Measurements from ENCODE around the gene CTDSP1. TPM values are rescaled to one million over a fixed set of nuclear protein-coding genes. Genes with fewer than 3 reads are reported as not detected.

The CTDSP1 gene, protein sequence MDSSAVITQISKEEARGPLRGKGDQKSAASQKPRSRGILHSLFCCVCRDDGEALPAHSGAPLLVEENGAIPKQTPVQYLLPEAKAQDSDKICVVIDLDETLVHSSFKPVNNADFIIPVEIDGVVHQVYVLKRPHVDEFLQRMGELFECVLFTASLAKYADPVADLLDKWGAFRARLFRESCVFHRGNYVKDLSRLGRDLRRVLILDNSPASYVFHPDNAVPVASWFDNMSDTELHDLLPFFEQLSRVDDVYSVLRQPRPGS
- total RNA-seq (100 to 1,000 TPM; 114 to 184 (median 163) TPM), polyA plus RNA-seq (100 to 1,000 TPM in 1 of 3 donors, 10 to 100 TPM in 2; 65.6 to 114 (median 72.4) TPM)
- long read RNA-seq, donor 1, transcript CTDSP1-201 (7 exons, 2,638 nt), result major isoform, 12 of 30 reads
- long read RNA-seq, donor 1, partial matches to known transcripts, result 0 of 30 reads
- long read RNA-seq, donor 1, other reads (novel, unspliced or antisense), result 15 of 30 reads
- long read RNA-seq, donor 2, transcript CTDSP1-201 (7 exons, 2,638 nt), result major isoform, 10 of 25 reads
- long read RNA-seq, donor 2, partial matches to known transcripts, result 0 of 25 reads
- long read RNA-seq, donor 2, other reads (novel, unspliced or antisense), result 15 of 25 reads

DNA sequence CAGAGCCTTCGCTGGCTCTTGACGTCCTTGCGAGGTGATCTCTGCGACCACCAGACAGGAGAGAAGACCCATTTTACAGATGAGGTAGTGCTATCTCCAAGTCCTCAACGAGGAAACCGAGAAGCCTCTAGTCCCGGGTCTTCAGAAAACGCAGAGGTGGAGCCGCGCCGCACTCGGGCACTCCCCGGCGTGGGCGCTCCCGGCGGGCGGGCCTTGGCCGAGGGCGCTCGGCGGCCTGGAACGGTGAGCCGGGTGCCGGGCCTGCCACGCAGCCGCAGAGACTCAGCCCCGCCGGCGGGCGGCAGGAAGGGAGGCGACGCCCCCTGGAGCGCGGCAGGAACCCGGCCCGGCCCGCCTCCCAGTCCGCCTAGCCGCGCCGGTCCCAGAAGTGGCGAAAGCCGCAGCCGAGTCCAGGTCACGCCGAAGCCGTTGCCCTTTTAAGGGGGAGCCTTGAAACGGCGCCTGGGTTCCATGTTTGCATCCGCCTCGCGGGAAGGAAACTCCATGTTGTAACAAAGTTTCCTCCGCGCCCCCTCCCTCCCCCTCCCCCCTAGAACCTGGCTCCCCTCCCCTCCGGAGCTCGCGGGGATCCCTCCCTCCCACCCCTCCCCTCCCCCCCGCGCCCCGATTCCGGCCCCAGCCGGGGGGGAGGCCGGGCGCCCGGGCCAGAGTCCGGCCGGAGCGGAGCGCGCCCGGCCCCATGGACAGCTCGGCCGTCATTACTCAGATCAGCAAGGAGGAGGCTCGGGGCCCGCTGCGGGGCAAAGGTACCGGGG, at the start of gene CTDSP1:
TSS of gene CTDSP1 (plus strand) at position 478 of the 776 bp plus-strand sequence. CDS start at position 701, 223 bp downstream.
- intact Hi-C loops (cut with DNase I; ENCODE audit: low total_unique reads), result loop anchor here (10.0 kb wide), 2 partner anchors 105 to 165 kb away; partner anchors contain the start of genes CNOT9, TMBIM1 and USP37
- Histone ChIP-seq H3K27ac (peak within 1 kb of the TSS; percentile 90 to 100 (median 99)), H3K4me1 (peaks cover 20 to 92% (median 83%) of the 10 kb centered on the region in 6 donors), H3K36me3 (peaks cover 0 to 47% (median 33%) of the 10 kb centered on the region in 6 donors), H3K9me3 (no peaks in the 10 kb centered on the region), H3K27me3 (replicated peaks in 1 of 7) (no peaks in the 10 kb centered on the region), H3K4me3 (peak within 1 kb of the TSS; percentile 74 to 99 (median 96))
- TF ChIP-seq, protein P1, sequence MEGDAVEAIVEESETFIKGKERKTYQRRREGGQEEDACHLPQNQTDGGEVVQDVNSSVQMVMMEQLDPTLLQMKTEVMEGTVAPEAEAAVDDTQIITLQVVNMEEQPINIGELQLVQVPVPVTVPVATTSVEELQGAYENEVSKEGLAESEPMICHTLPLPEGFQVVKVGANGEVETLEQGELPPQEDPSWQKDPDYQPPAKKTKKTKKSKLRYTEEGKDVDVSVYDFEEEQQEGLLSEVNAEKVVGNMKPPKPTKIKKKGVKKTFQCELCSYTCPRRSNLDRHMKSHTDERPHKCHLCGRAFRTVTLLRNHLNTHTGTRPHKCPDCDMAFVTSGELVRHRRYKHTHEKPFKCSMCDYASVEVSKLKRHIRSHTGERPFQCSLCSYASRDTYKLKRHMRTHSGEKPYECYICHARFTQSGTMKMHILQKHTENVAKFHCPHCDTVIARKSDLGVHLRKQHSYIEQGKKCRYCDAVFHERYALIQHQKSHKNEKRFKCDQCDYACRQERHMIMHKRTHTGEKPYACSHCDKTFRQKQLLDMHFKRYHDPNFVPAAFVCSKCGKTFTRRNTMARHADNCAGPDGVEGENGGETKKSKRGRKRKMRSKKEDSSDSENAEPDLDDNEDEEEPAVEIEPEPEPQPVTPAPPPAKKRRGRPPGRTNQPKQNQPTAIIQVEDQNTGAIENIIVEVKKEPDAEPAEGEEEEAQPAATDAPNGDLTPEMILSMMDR (IDR thresholded peaks at IDR 0.05 in 8 of 11, conservative IDR thresholded peaks at IDR 0.05 in 3 of 11), result peak in 2 of 11 experiments; percentile 50 to 52
- TF ChIP-seq POLR2AphosphoS5 (IDR thresholded peaks at IDR 0.05), result peak; percentile 92 to 94 (median 93)
- TF ChIP-seq POLR2A (IDR thresholded peaks at IDR 0.05), result no peak
- DNase-seq, result peak; percentile 99
- WGBS, 5 donors, result 0 to 1% (median 0%) methylated on average over 34 to 76 of the region's 78 CpGs

DNA sequence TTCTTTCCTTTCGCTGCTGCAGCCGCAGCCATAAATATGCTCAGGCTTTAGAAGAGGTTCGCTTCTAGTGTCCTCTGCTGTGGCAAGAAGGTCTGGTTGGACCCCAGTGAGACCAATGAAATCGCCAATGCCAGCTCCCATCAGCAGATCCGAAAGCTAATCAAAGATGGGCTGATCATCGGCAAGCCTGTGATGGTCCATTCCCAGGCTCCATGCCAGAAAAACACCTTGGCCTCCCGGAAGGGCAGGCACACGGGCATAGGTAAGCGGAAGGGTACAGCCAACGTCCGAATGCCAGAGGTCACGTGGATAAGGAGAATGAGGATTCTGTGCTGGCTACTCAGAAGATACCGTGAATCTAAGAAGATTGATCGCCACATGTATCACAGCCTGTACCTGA, 45.6 kb upstream of the CTDSP1 start:
- DNase-seq, result no peak
- no peak overlapping the region for H3K27ac ChIP-seq
- H3K4me3 ChIP-seq, result no peak overlapping the region
- H3K4me1 ChIP-seq, result peaks cover 0 to 15% (median 6%) of the 10 kb centered on the region in 6 donors
- intact Hi-C loops (cut with DNase I; ENCODE audit: low total_unique reads), result no loop called here
- no peaks in the 10 kb centered on the region for H3K36me3 ChIP-seq
- H3K9me3 ChIP-seq, result peaks cover 0 to 26% (median 24%) of the 10 kb centered on the region in 8 donors
- H3K27me3 ChIP-seq (replicated peaks in 1 of 7), result no peaks in the 10 kb centered on the region
- TF ChIP-seq POLR2AphosphoS5 (IDR thresholded peaks at IDR 0.05), result no peak
- 88 to 97% (median 90%) methylated on average over 14 of the region's 14 CpGs for WGBS, 5 donors

DNA sequence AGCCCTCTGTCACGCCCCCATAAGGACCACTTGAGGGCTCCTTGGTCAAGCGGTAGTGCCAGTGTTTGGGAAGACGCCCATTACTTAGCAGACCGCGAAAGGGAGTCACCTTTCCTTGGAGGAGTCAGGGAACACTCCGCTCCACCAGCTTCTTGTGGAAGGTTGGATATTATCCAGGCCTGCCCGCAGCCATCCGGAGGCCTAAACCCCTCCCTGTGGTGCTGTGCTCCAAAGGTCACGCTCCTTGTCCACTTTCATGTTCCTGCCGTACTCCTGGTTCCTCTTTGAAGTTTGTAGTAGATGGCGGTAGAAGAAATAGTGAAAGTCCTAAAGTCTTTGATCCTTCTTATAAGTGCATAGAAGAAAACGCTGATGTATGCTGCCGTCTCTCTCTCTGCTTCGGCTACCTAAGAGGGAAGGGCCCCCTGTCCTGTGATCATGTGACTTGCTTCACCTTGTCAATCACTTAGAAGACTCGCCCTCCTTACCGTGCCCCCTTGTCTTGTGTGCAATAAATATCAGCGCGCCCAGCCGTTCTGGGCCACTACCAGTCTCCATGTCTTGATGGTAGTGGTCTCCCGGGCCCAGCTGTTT, 44.7 kb upstream of the CTDSP1 start:
- peak; percentile 42 for DNase-seq
- Histone ChIP-seq H3K4me1 (peaks cover 0 to 22% (median 6%) of the 10 kb centered on the region in 6 donors), H3K36me3 (no peaks in the 10 kb centered on the region), H3K27ac (no peak overlapping the region), H3K9me3 (peaks cover 0 to 26% (median 24%) of the 10 kb centered on the region in 8 donors), H3K27me3 (replicated peaks in 1 of 7) (no peaks in the 10 kb centered on the region), H3K4me3 (no peak overlapping the region)
- 86 to 89% (median 86%) methylated on average over 20 of the region's 20 CpGs for WGBS, 5 donors
- intact Hi-C loops (cut with DNase I; ENCODE audit: low total_unique reads), result loop anchor here (5.0 kb wide), 1 partner anchor 53 kb away; no protein-coding TSS in a partner anchor
- TF ChIP-seq, protein P1 (IDR thresholded peaks at IDR 0.05 in 8 of 11, conservative IDR thresholded peaks at IDR 0.05 in 3 of 11), result no peak
- TF ChIP-seq POLR2A (IDR thresholded peaks at IDR 0.05) (no peak), POLR2AphosphoS5 (IDR thresholded peaks at IDR 0.05) (no peak)

Data from spleen (tissue), 13 donors.